Skeletal muscle tissue (tissue), 4 donors: ENCODE measurements around the gene UBAC2. TPM values are rescaled to one million over a fixed set of nuclear protein-coding genes. Genes with fewer than 3 reads are reported as not detected.

Experiments
- H3K27ac ChIP-seq: one replicate; pipeline ENCODE4 v1.7.0; 2013; ENCODE audit warnings: mild to moderate bottlenecking, low read depth, low read length, inconsistent platforms
- H3K27me3 ChIP-seq, 3 donors: one replicate each; pipeline ENCODE4 v1.7.0; 2013; ENCODE audit warnings: low read length in 3 of 3; ENCODE audit not compliant: control insufficient read depth in 3 of 3, insufficient read depth in 3 of 3
- H3K36me3 ChIP-seq, 3 donors: one replicate each; pipeline ENCODE4 v1.7.0; 2013; ENCODE audit warnings: low read length in 3 of 3; ENCODE audit not compliant: control insufficient read depth in 3 of 3, insufficient read depth in 3 of 3
- H3K4me1 ChIP-seq, 3 donors: one replicate each; pipeline ENCODE4 v1.7.0; 2013; ENCODE audit warnings: low read length in 3 of 3, mild to moderate bottlenecking in 3 of 3; ENCODE audit not compliant: control insufficient read depth in 3 of 3, insufficient read depth in 3 of 3
- H3K4me3 ChIP-seq, 3 donors: one replicate each; pipeline ENCODE4 v1.7.0; 2013; ENCODE audit warnings: low read length in 3 of 3
- H3K9ac ChIP-seq, 3 donors: one replicate each; pipeline ENCODE4 v1.7.0; 2013; ENCODE audit warnings: low read length in 3 of 3, mild to moderate bottlenecking in 3 of 3, moderate library complexity in 2 of 3, low read depth in 1 of 3
- H3K9me3 ChIP-seq, 3 donors: one replicate each; pipeline ENCODE4 v1.7.0; 2013; ENCODE audit warnings: low read length in 3 of 3; ENCODE audit not compliant: control insufficient read depth in 3 of 3
- total RNA-seq: library from RNA; depleted of rRNA; stranded (reverse); fragments of >200 nt; gene quantifications from one replicate; pipeline ENCODE4 v1.2.3, GENCODE V29; 2014
- donor health status: Osteomylitis.

Gene UBAC2
- total RNA-seq, 1 donor from 2014 or later: 100 TPM

DNA sequence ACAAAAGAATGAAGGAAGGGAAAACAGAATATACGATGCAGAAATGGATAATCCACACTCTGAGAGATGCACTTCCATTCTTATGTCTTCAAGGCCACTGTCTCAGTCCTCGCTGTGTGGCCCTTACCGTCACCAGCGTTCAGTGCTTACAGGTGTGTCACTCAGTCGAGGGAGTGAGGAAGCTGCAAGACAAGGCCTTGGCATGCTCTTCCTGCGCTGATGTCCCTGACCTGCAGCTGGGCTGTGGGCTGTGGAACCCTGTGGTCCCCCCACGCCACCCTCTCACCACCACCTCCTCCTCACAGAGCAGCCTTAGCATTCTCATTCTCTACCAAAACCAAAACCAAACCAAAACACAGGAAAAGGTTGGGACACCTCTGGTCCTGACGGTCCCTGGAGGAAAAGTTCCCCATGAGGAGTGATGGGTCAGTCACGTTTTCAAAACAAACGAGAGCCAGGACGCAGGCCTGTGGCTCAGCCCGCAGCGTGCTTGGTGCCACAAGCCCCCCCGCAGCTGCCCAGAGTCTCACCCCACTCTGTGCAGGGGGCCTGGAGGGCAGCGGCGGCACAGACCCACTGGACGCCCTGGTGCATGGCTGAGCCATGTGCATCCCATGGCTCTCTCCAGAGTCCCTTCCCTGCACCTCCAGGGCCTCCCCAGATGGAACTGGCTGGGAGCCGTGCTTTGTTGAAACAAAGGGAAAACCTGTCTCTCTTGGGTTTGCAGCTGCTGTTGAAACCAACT, 154.8 kb downstream of the UBAC2 start:
- Histone ChIP-seq H3K36me3 (peaks cover 8 to 42% (median 30%) of the 10 kb centered on the region in 3 donors), H3K4me3 (no peak overlapping the region), H3K27me3 (no peaks in the 10 kb centered on the region), H3K9ac (no peak overlapping the region), H3K4me1 (peaks cover 5 to 12% (median 7%) of the 10 kb centered on the region in 3 donors), H3K27ac (peak overlapping the region; percentile 53), H3K9me3 (no peaks in the 10 kb centered on the region)

DNA sequence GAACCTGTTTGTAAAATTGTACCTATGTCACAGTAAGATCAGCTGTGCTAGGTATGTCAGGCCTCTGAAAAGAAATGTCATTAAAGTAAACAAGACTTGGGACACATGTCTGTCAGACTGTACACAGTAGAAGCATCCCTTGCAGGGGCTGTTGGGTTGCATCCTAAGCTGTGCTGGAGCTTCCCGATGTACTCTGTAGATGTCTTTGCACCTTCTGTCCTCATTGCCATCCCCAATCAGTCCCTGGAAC, 155.3 kb downstream of the UBAC2 start:
- Histone ChIP-seq H3K9ac (peak overlapping the region in 1 of 3 donors; percentile 18), H3K36me3 (peaks cover 8 to 44% (median 30%) of the 10 kb centered on the region in 3 donors), H3K27ac (peak overlapping the region; percentile 53), H3K4me1 (peaks cover 5 to 12% (median 7%) of the 10 kb centered on the region in 3 donors), H3K9me3 (no peaks in the 10 kb centered on the region), H3K27me3 (no peaks in the 10 kb centered on the region), H3K4me3 (peak overlapping the region in 1 of 3 donors; percentile 41)

GRCh38 chr13:99356262-99357091, 155.8 kb downstream of the UBAC2 start:
- H3K4me3 ChIP-seq: peak overlapping the region in 1 of 3 donors; percentile 41
- H3K9me3 ChIP-seq: no peaks in the 10 kb centered on the region
- H3K4me1 ChIP-seq: peaks cover 5 to 12% (median 7%) of the 10 kb centered on the region in 3 donors
- H3K36me3 ChIP-seq: peaks cover 8 to 44% (median 30%) of the 10 kb centered on the region in 3 donors
- H3K27me3 ChIP-seq: no peaks in the 10 kb centered on the region
- H3K9ac ChIP-seq: peak overlapping the region in 1 of 3 donors; percentile 18
- peak overlapping the region; percentile 53 for H3K27ac ChIP-seq

GRCh38 chr13:99357131-99357596, 156.5 kb downstream of the UBAC2 start:
- H3K9ac ChIP-seq: no peak overlapping the region
- no peak overlapping the region for H3K4me3 ChIP-seq
- no peaks in the 10 kb centered on the region for H3K9me3 ChIP-seq
- peaks cover 5 to 12% (median 7%) of the 10 kb centered on the region in 3 donors for H3K4me1 ChIP-seq
- H3K36me3 ChIP-seq: peaks cover 8 to 41% (median 30%) of the 10 kb centered on the region in 3 donors
- peak overlapping the region; percentile 53 for H3K27ac ChIP-seq
- no peaks in the 10 kb centered on the region for H3K27me3 ChIP-seq

DNA sequence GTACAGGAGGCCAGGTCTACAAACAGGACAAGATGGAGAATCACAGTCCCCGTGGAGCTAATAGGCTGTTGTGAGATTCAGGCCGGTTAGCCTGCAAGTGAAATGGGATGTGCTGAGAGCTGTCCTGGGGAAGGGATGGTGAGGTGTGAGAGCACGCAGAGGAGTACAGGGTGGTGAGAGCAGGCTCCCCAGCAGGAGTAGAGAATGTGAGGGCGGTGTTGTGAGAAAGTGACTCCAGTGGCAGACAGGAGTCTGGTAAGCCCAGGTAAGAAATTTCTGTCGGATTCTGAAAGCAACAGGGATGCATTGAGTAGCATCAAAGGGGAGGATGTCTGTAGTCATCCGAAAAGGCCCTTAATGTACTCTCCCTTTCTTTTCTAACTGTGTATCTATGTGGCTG, 157.3 kb downstream of the UBAC2 start:
- Histone ChIP-seq H3K27ac (no peak overlapping the region), H3K36me3 (peaks cover 8 to 37% (median 30%) of the 10 kb centered on the region in 3 donors), H3K4me3 (no peak overlapping the region), H3K9me3 (no peaks in the 10 kb centered on the region), H3K9ac (no peak overlapping the region), H3K4me1 (peaks cover 5 to 12% (median 7%) of the 10 kb centered on the region in 3 donors), H3K27me3 (no peaks in the 10 kb centered on the region)

- Histone ChIP-seq H3K27ac (no peak overlapping the region), H3K36me3 (peaks cover 8 to 34% (median 30%) of the 10 kb centered on the region in 3 donors), H3K4me1 (peaks cover 5 to 16% (median 10%) of the 10 kb centered on the region in 3 donors), H3K4me3 (no peak overlapping the region), H3K9ac (no peak overlapping the region), H3K27me3 (no peaks in the 10 kb centered on the region), H3K9me3 (no peaks in the 10 kb centered on the region)
Observed at GRCh38 chr13:99359528-99359927, 158.9 kb downstream of the UBAC2 start.

DNA sequence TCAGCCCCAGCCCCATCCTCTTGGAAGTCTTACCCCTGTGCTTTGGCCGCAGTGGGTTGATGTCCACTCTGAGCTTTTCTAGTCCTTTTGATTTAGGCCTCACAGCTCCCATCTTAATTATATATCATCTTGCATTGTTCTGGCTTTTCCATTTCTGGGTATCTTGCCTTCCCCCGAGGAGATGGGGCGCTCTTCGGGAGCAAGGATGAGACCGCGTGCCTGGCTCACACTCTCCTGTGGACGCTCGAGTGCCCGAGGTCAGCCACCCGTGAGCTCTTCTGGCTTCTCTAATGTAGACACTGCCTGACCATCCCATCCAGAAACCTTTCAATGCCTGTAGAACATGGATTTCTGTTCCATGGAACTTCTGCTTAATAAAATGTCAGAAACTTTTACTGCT, 160.0 kb downstream of the UBAC2 start:
- peaks cover 1 to 28% (median 20%) of the 10 kb centered on the region in 3 donors for H3K36me3 ChIP-seq
- H3K9me3 ChIP-seq: no peaks in the 10 kb centered on the region
- H3K4me1 ChIP-seq: peaks cover 5 to 14% (median 8%) of the 10 kb centered on the region in 3 donors
- no peak overlapping the region for H3K9ac ChIP-seq
- no peaks in the 10 kb centered on the region for H3K27me3 ChIP-seq
- H3K27ac ChIP-seq: no peak overlapping the region
- no peak overlapping the region for H3K4me3 ChIP-seq

GRCh38 chr13:99361197-99361596, 160.5 kb downstream of the UBAC2 start:
- Histone ChIP-seq H3K9ac (no peak overlapping the region), H3K4me3 (no peak overlapping the region), H3K36me3 (peaks cover 0 to 28% (median 20%) of the 10 kb centered on the region in 3 donors), H3K27me3 (no peaks in the 10 kb centered on the region), H3K27ac (no peak overlapping the region), H3K4me1 (peaks cover 2 to 9% (median 3%) of the 10 kb centered on the region in 3 donors), H3K9me3 (no peaks in the 10 kb centered on the region)

DNA sequence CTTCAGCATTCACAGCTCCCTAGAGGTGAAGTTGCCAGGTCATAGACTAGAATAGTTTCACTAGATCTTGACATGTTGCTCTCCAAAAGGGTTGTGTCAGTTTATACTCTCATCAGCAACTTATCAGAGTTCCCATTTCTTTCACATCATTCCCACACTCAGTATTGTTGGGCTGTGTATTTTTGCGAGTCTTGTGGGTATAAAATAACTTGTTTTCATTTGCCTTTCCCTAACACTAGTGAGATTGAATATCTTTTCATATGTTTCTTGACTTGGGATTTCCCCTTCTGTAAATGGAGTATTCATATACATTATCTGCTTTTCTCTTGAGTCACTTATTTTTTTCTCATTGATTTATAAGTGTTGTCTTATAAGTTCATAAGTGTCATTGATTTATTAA, 161.7 kb downstream of the UBAC2 start:
- peak overlapping the region in 1 of 3 donors; percentile 12 for H3K9ac ChIP-seq
- peaks cover 0 to 4% (median 3%) of the 10 kb centered on the region in 3 donors for H3K4me1 ChIP-seq
- H3K27ac ChIP-seq: no peak overlapping the region
- peaks cover 0 to 23% (median 12%) of the 10 kb centered on the region in 3 donors for H3K36me3 ChIP-seq
- no peak overlapping the region for H3K4me3 ChIP-seq
- no peaks in the 10 kb centered on the region for H3K27me3 ChIP-seq
- H3K9me3 ChIP-seq: no peaks in the 10 kb centered on the region

GRCh38 chr13:99363391-99363790, 162.7 kb downstream of the UBAC2 start:
- Histone ChIP-seq H3K27me3 (no peaks in the 10 kb centered on the region), H3K36me3 (peaks cover under 1 to 20% (median 8%) of the 10 kb centered on the region in 3 donors), H3K4me3 (no peak overlapping the region), H3K27ac (no peak overlapping the region), H3K4me1 (peaks cover 0 to 4% (median 3%) of the 10 kb centered on the region in 3 donors), H3K9ac (no peak overlapping the region), H3K9me3 (no peaks in the 10 kb centered on the region)
